Measurements from ENCODE around the gene APP.

DNA sequence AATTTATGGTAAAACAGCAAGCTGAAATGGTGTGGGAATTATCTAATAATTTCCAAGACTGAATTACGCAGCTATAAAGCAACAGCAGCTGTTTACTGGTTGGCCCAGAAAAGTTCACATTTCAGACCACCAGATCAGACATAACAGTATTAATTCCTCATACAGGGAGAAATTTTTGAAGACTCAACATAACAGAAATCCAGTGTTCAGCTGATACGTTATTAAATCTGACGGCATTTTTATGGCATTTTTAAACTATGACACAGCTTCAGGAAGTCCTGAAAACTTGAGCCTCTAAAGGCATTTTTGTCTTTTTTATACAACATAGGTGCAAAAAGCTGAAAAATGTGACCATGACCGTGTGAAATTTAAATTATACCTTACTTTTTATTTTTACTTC is 91.2 kb downstream of the APP start:
- TF ChIP-seq, protein P1, sequence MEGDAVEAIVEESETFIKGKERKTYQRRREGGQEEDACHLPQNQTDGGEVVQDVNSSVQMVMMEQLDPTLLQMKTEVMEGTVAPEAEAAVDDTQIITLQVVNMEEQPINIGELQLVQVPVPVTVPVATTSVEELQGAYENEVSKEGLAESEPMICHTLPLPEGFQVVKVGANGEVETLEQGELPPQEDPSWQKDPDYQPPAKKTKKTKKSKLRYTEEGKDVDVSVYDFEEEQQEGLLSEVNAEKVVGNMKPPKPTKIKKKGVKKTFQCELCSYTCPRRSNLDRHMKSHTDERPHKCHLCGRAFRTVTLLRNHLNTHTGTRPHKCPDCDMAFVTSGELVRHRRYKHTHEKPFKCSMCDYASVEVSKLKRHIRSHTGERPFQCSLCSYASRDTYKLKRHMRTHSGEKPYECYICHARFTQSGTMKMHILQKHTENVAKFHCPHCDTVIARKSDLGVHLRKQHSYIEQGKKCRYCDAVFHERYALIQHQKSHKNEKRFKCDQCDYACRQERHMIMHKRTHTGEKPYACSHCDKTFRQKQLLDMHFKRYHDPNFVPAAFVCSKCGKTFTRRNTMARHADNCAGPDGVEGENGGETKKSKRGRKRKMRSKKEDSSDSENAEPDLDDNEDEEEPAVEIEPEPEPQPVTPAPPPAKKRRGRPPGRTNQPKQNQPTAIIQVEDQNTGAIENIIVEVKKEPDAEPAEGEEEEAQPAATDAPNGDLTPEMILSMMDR (IDR thresholded peaks at IDR 0.05): no peak
- TF ChIP-seq ZNF219 (CRISPR knock-in tag; IDR thresholded peaks at IDR 0.05; ENCODE audit: borderline replicate concordance) (no peak), NR1H2 (CRISPR knock-in tag; IDR thresholded peaks at IDR 0.05) (no peak), JUN (CRISPR knock-in tag; IDR thresholded peaks at IDR 0.05) (no peak), CREB1 (CRISPR knock-in tag; IDR thresholded peaks at IDR 0.05) (no peak), ESRRA (CRISPR knock-in tag; IDR thresholded peaks at IDR 0.05; ENCODE audit: borderline replicate concordance) (no peak), CDX4 (CRISPR knock-in tag; IDR thresholded peaks at IDR 0.05; ENCODE audit: borderline replicate concordance) (no peak), TEAD4 (CRISPR knock-in tag; IDR thresholded peaks at IDR 0.05) (no peak), ERG (CRISPR knock-in tag; IDR thresholded peaks at IDR 0.05) (no peak)
- TF ChIP-seq, protein P2, sequence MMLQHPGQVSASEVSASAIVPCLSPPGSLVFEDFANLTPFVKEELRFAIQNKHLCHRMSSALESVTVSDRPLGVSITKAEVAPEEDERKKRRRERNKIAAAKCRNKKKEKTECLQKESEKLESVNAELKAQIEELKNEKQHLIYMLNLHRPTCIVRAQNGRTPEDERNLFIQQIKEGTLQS (CRISPR knock-in tag; conservative IDR thresholded peaks at IDR 0.05): no peak
- TF ChIP-seq, protein P3, sequence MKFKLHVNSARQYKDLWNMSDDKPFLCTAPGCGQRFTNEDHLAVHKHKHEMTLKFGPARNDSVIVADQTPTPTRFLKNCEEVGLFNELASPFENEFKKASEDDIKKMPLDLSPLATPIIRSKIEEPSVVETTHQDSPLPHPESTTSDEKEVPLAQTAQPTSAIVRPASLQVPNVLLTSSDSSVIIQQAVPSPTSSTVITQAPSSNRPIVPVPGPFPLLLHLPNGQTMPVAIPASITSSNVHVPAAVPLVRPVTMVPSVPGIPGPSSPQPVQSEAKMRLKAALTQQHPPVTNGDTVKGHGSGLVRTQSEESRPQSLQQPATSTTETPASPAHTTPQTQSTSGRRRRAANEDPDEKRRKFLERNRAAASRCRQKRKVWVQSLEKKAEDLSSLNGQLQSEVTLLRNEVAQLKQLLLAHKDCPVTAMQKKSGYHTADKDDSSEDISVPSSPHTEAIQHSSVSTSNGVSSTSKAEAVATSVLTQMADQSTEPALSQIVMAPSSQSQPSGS (CRISPR knock-in tag; IDR thresholded peaks at IDR 0.05; ENCODE audit: borderline replicate concordance, low read depth): no peak
